Measurements from ENCODE around the gene KIF13A.

Gene KIF13A

GRCh38 chr6:17714879-17715851 is 272.3 kb downstream of the KIF13A start:
- no peak for DNase-seq

GRCh38 chr6:17714177-17714576 is 273.3 kb downstream of the KIF13A start:
- DNase-seq: no peak

GRCh38 chr6:17712576-17712975 is 274.9 kb downstream of the KIF13A start:
- no peak for DNase-seq

- DNase-seq: no peak
Measured at GRCh38 chr6:17710331-17710730, 277.1 kb downstream of the KIF13A start.

GRCh38 chr6:17709476-17709875 is 278.0 kb downstream of the KIF13A start:
- DNase-seq: no peak
